B cell (primary cell): ENCODE data around the gene CREG1. TPM values are rescaled to one million over a fixed set of nuclear protein-coding genes. Genes with fewer than 3 reads are reported as not detected.

Source experiments
- ATAC-seq: fragments of 200-7000 bp; cut with Tn5 transposase; one replicate; pipeline ENCODE4 v1.10.0; 2021; ENCODE audit warnings: low read depth, mild to moderate bottlenecking, moderate number of reproducible peaks, moderate library complexity
- CTCF ChIA-PET: fragments of 350-600 bp; sonication (Branson Sonifier 250); formaldehyde crosslinking; loops from one replicate; lab custom pipeline; 2021; ENCODE audit warnings: antibody characterized with exemption, inconsistent platforms; lab: Charles Lee
- POLR2A ChIA-PET: fragments of 350-600 bp; sonication (Branson Sonifier 250); formaldehyde crosslinking; loops from one replicate; lab custom pipeline; 2021; ENCODE audit warnings: antibody characterized with exemption; lab: Charles Lee
- DNase-seq: peaks from one replicate; pipeline ENCODE4 v3.0.0; 2013
- H2AFZ ChIP-seq: 2 replicates; pipeline ENCODE4 v1.6.1; 2012; ENCODE audit warnings: mild to moderate bottlenecking, low read depth, low read length; ENCODE audit not compliant: insufficient read depth, poor library complexity, severe bottlenecking
- H3K27ac ChIP-seq, 2 donors: 1 replicate in 1 of 2; 2 replicates in 1 of 2; pipeline ENCODE4 v1.5.1; 2012 to 2013; ENCODE audit warnings: low read length in 2 of 2, mild to moderate bottlenecking in 2 of 2, moderate library complexity in 1 of 2
- H3K27me3 ChIP-seq, 4 experiments: fragments of 200-600 bp in 1 of 4; sonication (generic) in 1 of 4; replicated peaks in 1 of 4; 1 replicate in 2 of 4; 2 replicates in 2 of 4; pipeline versions ENCODE4 v1.6.1 to v1.7.0; 2013 to 2016; ENCODE audit warnings: low read length in 3 of 4, mild to moderate bottlenecking in 2 of 4, mixed read lengths in 1 of 4, moderate library complexity in 1 of 4; ENCODE audit not compliant: insufficient read depth in 4 of 4, control insufficient read depth in 3 of 4; ENCODE audit errors: control extremely low read depth in 1 of 4
- H3K36me3 ChIP-seq, 2 experiments: replicated peaks in 1 of 2; 1 replicate in 1 of 2; 2 replicates in 1 of 2; pipeline versions ENCODE4 v1.6.1 to v1.7.1; 2013; ENCODE audit warnings: low read length in 1 of 2; ENCODE audit not compliant: insufficient read depth in 2 of 2, control insufficient read depth in 1 of 2; ENCODE audit errors: control extremely low read depth in 1 of 2, extremely low read depth in 1 of 2
- H3K4me1 ChIP-seq, 2 donors: fragments of 200-600 bp in 1 of 2; sonication (generic) in 1 of 2; 1 replicate in 1 of 2; 2 replicates in 1 of 2; pipeline versions ENCODE4 v1.5.1 to v1.6.1; 2013 to 2017; ENCODE audit warnings: low read length in 2 of 2; ENCODE audit not compliant: control insufficient read depth in 2 of 2, insufficient read depth in 2 of 2
- H3K4me2 ChIP-seq: replicated peaks from 2 replicates; pipeline ENCODE3; 2012; ENCODE audit warnings: mild to moderate bottlenecking, low read depth, low read length; ENCODE audit not compliant: poor library complexity, severe bottlenecking
- H3K4me3 ChIP-seq, 5 experiments: fragments of 200-600 bp in 1 of 5; sonication (generic) in 1 of 5; 1 replicate in 3 of 5; 2 replicates in 2 of 5; pipeline versions ENCODE4 v1.5.1 to v1.7.0; 2011 to 2016; ENCODE audit warnings: low read length in 4 of 5, mild to moderate bottlenecking in 4 of 5, low read depth in 2 of 5, control low read depth in 1 of 5, moderate library complexity in 1 of 5; ENCODE audit not compliant: insufficient read depth in 1 of 5; ENCODE audit errors: control extremely low read depth in 1 of 5, extremely low read depth in 1 of 5
- H3K79me2 ChIP-seq: fragments of 200-600 bp; sonication (generic); one replicate; pipeline ENCODE4 v1.6.0; 2016; ENCODE audit warnings: low read length; ENCODE audit not compliant: control insufficient read depth, insufficient read depth
- H3K9ac ChIP-seq: fragments of 200-600 bp; sonication (generic); 2 replicates; pipeline ENCODE4 v1.6.1; 2017; ENCODE audit warnings: mild to moderate bottlenecking, low read length, moderate library complexity
- H3K9me3 ChIP-seq, 3 donors: one replicate each; pipeline versions ENCODE4 v1.6.1 to v1.7.1; 2013; ENCODE audit warnings: low read length in 2 of 3; ENCODE audit not compliant: control insufficient read depth in 2 of 3, insufficient read depth in 1 of 3; ENCODE audit errors: control extremely low read depth in 1 of 3
- H4K20me1 ChIP-seq: 2 replicates; pipeline ENCODE4 v1.6.0; 2012; ENCODE audit warnings: mild to moderate bottlenecking, low read length; ENCODE audit not compliant: insufficient read depth, control insufficient read depth, poor library complexity, severe bottlenecking
- H3K27ac Mint-ChIP-seq: one replicate; pipeline ENCODE4 v1.8.0; 2021; ENCODE audit warnings: mixed read lengths
- H3K27me3 Mint-ChIP-seq: one replicate; pipeline ENCODE4 v1.8.0; 2021; ENCODE audit warnings: mixed read lengths
- H3K4me1 Mint-ChIP-seq: one replicate; pipeline ENCODE4 v1.8.0; 2021; ENCODE audit warnings: mixed read lengths
- H3K4me3 Mint-ChIP-seq: one replicate; pipeline ENCODE4 v1.8.0; 2021; ENCODE audit warnings: mixed read lengths
- H3K9me3 Mint-ChIP-seq: one replicate; pipeline ENCODE4 v1.8.0; 2022; ENCODE audit warnings: mixed read lengths; ENCODE audit not compliant: insufficient read depth
- EZH2 ChIP-seq: IDR thresholded peaks from 2 replicates; pipeline ENCODE4 v1.6.1; 2012; ENCODE audit warnings: borderline replicate concordance, low read depth, mild to moderate bottlenecking, moderate library complexity, low read length; ENCODE audit not compliant: insufficient read depth, poor library complexity, severe bottlenecking
- WGBS: methylation state at CpG from one replicate; pipeline ENCODE4 v1.1.5; 2013; ENCODE audit warnings: missing lambda C conversion rate; ENCODE audit not compliant: insufficient coverage; 5-methylcytosine and 5-hydroxymethylcytosine counted together
- intact Hi-C: fragments of 100-400 bp; cut with micrococcal nuclease; formaldehyde crosslinking; loops from one replicate; pipeline ENCODE4 v1.10.0; 2022
- polyA plus RNA-seq: library from polyadenylated mRNA; depleted of rRNA; stranded (reverse); fragments of >200 nt; gene quantifications from 2 replicates; pipeline ENCODE4 v1.2.3, GENCODE V29; 2012
- total RNA-seq, 2 donors: library from RNA; stranded (reverse); fragments of 120-200 nt in 1 of 2; gene quantifications; 1 replicate in 1 of 2; 2 replicates in 1 of 2; pipeline versions ENCODE4 v1.2.3 to v1.2.4, GENCODE V29; 2013 to 2022
- TF ChIP-seq, protein P1 (sequence below): fragments of 200-600 bp; IDR thresholded peaks from one replicate; pipeline ENCODE4 v1.8.0; 2022; ENCODE audit warnings: antibody characterized with exemption, mild to moderate bottlenecking

CREG1 gene
- total and polyA plus RNA-seq, 2 donors (not counting 1 experiment from before 2014, with no cell fraction given) = 7.5 to 8.4 TPM

DNA sequence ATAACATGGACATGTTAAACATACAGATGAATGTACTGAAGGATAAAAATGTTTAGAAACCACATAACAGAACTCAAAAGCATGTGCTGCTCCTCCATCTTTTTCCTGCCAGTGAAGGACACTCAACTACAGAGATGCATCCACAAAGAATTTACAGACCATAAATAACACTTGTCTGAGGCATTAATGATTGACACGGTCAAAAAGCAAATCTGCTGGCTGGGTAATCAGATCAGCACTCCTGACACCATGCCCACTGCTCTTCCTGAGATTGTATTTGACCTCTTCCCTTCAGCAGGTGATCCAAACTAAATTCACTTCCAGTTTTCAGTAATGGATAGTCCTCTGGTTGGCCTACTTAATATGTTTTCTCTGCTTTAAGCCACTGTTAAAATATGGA, 6.6 kb downstream of the CREG1 start:
- H3K4me2 ChIP-seq = no peak overlapping the region
- H2AFZ ChIP-seq = no peak overlapping the region
- H3K27me3 ChIP-seq = no peaks in the 10 kb centered on the region
- no peaks in the 10 kb centered on the region for H3K9me3 ChIP-seq
- Mint-ChIP-seq H3K9me3 (no peaks in the 10 kb centered on the region), H3K4me3 (no peak overlapping the region), H3K27me3 (no peaks in the 10 kb centered on the region), H3K27ac (no peak overlapping the region), H3K4me1 (peaks cover under 1% of the 10 kb centered on the region)
- ChIA-PET POLR2A (no interaction called here), CTCF (no interaction called here)
- TF ChIP-seq EZH2 = no peak
- TF ChIP-seq, protein P1, sequence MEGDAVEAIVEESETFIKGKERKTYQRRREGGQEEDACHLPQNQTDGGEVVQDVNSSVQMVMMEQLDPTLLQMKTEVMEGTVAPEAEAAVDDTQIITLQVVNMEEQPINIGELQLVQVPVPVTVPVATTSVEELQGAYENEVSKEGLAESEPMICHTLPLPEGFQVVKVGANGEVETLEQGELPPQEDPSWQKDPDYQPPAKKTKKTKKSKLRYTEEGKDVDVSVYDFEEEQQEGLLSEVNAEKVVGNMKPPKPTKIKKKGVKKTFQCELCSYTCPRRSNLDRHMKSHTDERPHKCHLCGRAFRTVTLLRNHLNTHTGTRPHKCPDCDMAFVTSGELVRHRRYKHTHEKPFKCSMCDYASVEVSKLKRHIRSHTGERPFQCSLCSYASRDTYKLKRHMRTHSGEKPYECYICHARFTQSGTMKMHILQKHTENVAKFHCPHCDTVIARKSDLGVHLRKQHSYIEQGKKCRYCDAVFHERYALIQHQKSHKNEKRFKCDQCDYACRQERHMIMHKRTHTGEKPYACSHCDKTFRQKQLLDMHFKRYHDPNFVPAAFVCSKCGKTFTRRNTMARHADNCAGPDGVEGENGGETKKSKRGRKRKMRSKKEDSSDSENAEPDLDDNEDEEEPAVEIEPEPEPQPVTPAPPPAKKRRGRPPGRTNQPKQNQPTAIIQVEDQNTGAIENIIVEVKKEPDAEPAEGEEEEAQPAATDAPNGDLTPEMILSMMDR = no peak
- H3K4me3 ChIP-seq = no peak overlapping the region
- H3K36me3 ChIP-seq = no peaks in the 10 kb centered on the region
- no peaks in the 10 kb centered on the region for H3K79me2 ChIP-seq
- no peak overlapping the region for H3K27ac ChIP-seq
- WGBS = 100% methylated on average over 1 of the region's 1 CpG
- no peaks in the 10 kb centered on the region for H4K20me1 ChIP-seq
- no peak overlapping the region for H3K9ac ChIP-seq
- intact Hi-C loops = no loop called here
- DNase-seq (no peak), ATAC-seq (no peak)
- H3K4me1 ChIP-seq = no peaks in the 10 kb centered on the region

DNA sequence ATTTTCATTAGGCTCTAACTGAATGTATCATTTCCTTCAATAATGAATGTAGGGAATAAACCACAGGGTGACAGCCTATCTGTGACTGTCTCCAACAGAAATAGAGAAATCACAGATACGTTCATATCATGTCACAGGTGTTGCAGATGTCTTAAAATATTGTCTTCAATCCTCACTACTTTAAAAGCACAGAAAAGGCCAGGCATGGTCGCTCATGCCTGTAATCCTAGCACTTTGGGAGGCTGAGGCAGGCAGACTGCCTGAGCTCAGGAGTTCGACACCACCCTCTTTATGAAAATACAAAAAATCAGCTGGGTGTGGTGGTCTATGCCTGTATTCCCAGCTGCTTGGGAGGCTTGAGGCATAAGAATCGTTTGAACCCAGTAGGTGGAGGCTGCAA, 8.2 kb downstream of the CREG1 start:
- ATAC-seq (no peak), DNase-seq (no peak)
- Histone ChIP-seq H3K4me1 (no peaks in the 10 kb centered on the region), H4K20me1 (no peaks in the 10 kb centered on the region), H3K27me3 (no peaks in the 10 kb centered on the region), H3K27ac (no peak overlapping the region), H3K9me3 (no peaks in the 10 kb centered on the region), H2AFZ (no peak overlapping the region), H3K4me3 (no peak overlapping the region), H3K79me2 (no peaks in the 10 kb centered on the region), H3K36me3 (no peaks in the 10 kb centered on the region), H3K9ac (no peak overlapping the region), H3K4me2 (no peak overlapping the region)
- H3K4me1 Mint-ChIP-seq = peaks cover 1% of the 10 kb centered on the region
- H3K27ac Mint-ChIP-seq = no peak overlapping the region
- CTCF ChIA-PET = interaction anchor here (2.5 to 4.2 kb wide), 2 partner anchors 11 to 486 kb away, joined by 11 to 23 read pairs; no protein-coding TSS in a partner anchor
- POLR2A ChIA-PET = no interaction called here
- no peaks in the 10 kb centered on the region for H3K27me3 Mint-ChIP-seq
- no peak overlapping the region for H3K4me3 Mint-ChIP-seq
- TF ChIP-seq, protein P1 = no peak
- TF ChIP-seq EZH2 = no peak
- no peaks in the 10 kb centered on the region for H3K9me3 Mint-ChIP-seq
- WGBS = 100% methylated on average over 1 of the region's 4 CpGs
- intact Hi-C loops = no loop called here
